ENCODE measurements around the gene CTIF.

CTIF gene

DNA sequence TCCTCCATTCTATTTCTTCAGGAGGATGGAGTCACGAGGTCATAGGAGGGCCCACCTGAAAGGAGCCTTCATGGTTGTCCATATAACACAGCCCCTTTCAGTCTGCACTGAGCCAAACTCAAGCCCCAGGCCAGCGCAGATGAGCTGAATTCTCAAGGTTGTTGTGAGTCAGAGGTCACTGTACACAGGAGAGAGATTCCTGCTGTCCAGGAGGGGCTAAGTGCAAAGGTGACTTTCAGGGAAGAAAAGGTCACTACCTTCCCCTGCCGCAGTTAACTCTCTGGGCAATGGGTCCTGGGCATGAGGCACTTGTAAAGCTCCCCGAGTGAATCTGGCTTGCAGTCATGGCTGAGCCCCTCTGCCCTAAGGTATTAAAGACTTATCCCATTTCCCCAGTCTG is 150.7 kb downstream of the CTIF start:
- no peak for DNase-seq

DNA sequence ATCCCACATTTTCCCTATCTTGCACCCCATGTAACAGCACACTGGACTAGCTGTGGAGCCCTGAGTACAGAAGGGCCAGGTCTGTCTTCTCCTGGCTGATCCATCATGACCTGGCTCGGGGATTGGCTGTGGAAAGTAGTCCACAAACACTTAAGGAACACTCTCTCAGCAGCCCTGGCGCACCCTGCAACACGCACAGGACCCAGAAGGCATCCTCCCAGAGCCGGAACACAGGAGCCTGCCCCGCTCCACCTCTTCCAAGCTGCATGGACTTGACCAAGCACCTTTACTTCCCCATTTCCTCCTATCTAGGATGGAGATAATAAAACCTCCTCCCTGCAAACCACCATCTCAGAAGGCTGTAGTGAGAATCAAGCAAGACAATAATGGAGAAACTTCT is 151.7 kb downstream of the CTIF start:
- no peak for DNase-seq

DNA sequence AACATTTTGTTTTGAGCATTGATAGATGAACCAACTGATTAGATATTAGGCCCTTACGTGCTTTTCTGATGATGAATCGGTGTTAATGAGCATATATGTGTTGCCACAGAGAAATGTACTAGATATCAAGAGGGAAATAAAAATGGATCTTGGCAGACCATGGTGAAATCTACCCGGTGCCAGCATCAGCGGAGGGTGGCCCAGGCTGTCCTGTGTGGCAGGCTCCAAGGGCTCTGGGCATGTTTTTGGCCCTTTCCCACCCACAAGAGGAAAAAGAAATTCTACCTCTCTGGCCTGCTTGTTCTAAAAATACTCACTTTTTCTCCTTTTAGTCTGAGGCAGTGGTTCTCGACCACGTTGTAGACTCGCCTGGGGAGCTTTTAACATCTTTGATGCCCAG is 154.2 kb downstream of the CTIF start:
- DNase-seq: no peak

DNA sequence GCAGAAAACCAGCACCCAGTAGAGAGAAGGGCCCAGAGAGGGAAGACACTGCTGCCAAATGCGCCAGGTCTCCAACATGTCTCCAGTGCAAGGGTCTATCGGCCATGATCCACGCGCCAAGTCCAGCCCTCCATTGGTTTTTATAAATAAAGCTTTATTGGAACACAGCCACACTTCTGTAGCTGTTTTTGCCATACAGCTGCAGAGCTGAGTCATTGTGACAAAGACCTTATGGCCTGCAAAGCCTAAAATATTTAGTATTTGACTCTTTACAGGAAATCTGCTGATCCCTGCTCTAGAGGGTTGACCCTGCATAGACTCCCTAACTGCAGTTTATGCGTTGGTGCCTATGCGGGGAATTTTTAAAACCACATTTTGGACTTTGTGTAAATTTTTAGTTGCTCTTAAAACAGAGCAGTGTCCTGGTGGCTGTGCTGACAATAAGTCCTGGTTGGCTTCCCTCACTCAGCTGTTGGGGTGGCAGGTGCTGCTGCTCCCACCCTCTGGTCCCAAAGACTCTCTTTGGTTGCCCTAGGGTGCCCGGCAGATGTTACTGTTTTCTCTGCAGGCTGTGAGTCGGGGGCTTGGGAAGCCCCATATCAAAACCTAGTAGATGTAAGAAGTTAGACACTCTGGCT is 154.9 kb downstream of the CTIF start:
- DNase-seq: peak; percentile 36

DNA sequence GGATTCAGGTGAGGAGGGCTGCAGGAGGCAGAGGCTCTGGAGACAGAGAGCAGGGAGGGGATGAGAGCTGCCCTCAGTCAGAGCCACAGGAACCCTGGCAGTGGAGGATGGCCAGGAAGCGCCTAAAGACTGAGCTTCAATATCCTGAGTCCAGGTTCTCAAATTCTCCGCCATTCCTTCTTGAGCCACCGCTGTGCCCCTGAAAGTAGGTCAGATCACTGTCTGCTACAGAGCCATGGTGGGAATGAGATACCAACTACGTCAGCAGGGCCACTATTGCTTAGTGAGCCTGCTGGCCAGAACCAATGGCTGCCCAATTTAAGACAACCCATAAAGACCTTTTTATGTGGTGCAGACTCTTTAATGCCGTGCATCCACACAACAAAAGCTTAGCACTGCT is 155.5 kb downstream of the CTIF start:
- DNase-seq: no peak

DNA sequence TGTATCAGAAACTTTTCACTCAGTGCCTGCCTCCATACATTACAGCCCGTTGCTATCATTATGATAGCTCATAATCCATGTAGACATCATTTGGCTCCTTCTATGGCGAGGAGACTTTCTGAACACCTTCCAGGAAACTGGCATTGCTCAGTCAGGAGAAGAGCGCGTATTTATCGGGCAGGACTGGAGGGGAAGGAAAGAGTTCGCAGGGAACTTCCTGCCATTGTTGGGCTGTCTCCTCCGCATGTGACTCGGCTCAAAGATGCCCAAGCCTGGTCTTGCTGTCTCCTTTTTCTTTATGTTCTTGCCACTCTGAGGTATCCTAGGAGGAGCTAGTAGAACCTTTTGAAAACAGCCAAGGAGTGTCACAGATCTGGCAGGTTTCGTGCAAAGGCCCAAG is 156.8 kb downstream of the CTIF start:
- no peak for DNase-seq

DNA sequence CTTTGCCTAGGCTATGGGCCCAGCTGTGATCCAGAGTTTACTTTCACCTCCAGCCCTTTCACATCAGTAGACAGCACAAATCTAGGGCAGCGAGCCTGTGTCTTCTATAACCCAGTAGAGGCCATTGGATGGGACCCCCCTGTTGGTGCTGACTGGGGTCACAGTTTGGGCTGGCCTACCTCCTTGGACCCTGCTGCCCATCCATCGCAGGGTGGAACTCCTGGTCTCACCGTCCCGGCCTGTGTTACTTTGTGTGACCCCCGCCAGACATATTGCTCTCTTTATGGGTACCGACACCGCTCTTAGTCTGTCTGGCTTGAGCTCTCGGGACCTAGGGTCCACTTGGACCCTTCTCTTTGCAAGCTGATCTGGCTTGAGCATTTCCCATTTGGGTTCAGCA is 157.4 kb downstream of the CTIF start:
- DNase-seq: no peak

DNA sequence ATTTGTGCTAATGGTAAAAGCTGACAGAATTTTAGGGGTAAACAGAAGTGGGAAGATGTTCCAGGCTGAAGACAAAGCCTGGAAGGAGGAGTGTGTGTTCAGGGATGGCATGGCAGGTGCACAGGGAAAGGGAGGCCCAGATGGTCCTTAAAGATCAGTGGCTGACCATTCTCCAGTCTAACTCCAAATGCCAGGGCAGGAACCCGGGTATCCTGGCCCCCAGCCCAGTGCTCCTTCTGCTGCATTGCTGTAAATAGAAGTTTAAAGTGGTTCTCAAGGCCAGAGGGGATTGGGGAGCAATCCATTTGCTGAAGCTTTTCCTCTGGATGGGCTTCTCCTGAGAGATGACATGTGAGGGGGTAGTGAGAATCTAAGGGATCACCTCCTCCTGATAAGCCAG is 158.6 kb downstream of the CTIF start:
- no peak for DNase-seq

DNA sequence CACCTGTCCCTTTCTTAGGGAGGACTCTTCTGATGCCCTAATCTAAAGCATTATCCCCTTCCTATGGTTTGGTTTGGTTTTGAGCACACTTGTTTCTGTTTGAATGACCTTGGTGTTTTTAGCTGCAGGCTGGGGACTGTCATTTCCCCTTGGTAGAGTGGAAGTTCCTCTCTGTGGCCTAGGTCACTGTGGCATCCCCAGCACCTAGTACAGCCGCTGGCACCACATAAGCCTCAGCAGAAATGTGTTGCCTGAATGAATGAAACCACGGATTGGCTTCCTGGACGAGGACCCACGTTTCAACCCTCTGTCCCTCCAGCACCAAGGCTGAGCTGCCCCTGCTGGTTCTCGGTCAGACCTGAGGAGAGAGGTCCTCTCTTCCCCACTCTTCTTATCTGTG is 159.9 kb downstream of the CTIF start:
- DNase-seq: no peak

DNA sequence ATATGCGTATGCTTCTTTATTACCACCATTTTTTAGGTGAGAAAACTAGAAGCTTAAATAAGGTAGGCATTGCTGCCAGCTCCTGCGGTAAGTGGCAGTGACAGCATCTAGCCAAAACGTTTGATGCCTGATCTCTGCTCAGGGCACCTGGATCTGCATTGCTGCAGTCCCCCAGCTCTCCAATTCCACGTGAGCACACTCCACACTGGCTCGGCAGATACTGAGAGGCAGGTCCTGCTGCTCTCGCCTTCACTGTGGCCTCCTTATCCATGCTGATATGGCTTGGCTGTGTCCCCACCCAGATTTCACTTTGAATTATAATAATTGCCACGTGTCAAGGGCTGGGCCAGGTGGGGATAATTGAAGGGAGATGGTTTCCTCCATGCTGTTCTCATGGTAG is 160.9 kb downstream of the CTIF start:
- no peak for DNase-seq

DNA sequence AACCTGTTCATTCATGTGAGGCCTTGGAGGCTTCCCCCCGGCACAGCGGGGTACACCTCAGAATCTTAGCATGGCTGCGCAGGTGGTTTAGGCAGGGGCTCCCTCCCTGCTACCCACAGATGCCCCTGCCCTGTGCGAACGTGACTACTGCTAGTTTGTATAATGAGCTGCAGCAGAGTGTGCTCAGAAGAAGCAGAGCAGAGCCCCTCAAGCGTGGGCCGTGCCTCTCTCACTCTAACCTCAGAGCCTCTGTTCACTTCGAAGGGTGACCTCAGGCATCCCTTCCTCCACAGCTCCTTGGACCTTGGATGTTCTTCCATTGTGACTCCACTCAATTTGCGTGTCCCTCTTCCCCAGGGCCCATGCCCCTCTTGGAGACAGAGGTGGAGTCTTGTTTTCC is 161.6 kb downstream of the CTIF start:
- no peak for DNase-seq

DNA sequence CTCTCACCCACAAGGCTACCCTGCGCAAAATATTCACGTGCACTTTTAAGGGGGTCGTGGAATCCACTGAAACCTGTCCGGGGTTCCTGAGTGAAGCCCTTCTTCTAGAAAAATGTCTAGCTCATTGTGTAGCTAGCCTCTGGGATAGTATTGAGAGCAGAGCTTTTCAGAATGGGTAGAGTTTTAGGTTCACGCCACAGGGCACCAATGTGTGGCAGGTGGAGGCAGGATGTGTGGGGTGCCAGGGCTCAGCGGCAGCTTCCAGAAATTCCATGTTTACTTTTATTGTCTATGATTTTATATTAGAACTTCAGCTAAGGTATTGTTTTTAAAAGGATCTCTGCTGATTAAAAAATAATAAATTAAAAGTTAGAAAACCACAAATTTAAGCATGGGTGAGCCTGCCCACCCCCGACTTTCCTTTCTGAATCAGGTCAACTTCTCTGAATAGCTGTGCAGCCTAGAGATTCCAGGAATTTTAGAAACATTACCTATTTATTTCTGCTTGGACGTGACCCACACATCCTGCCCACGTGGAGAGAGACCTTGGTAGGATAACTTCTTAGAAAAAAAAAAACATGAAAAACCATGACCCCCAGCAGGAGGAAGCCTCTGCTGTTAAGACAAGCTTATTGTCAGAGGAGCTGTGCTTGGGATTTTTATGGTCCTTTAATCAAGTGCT is 163.7 kb downstream of the CTIF start:
- no peak for DNase-seq

DNA sequence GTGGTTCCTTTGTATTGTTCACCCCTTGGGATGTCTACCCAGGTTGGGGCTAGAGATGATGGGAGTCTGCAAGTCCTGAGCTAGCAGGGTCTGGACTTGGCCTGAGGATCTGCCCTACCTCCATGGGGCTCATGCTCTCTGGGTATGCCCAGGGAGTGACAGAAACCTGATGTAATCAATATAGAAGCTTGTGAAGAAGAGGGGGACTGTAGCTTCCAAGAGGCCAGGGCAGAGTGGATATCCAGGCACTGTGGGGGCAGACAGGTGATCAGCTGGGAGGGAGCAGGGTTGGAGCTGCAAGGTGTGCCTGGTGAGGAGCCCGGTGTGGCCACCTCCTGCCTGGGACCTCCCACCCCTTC is 164.2 kb downstream of the CTIF start:
- no peak for DNase-seq

DNA sequence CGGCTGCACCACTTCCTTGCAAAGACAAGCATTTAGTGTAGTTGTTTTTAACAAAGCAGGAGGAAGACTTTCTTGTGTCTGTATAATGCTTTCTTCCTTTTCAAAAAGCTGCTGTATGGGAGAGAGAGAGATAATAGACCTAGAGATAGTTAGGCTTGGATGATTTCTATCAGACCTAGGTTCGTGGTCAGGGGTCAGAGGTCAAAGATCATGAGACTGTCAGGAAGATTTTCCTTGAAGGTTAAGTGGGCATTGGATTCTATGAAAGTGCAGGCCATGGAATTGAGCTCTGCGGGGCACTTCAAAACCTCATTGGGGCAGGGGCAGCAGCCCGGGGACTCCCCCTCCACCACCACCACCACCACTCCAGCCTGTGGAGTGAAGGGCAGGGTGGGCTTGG is 164.6 kb downstream of the CTIF start:
- DNase-seq: no peak

DNA sequence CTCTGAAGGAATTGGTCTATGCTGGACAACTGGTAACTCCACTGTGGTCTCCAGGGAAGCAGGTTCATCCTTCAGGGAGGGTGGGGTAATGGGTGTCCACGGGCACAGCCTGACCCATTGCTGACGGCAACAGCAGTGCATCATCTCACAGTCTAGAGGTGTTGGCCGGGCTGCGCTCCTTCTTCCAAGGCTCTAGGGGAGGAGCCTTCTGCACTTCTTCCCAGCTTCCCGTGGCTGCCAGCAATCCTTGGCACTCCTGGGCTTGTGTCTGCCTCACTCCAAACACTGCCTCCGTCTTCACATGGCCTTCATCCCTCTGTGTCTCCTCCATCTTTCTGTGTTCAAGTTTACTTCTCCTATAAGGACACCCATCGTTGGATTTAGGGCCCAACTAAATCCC is 166.2 kb downstream of the CTIF start:
- DNase-seq: no peak

DNA sequence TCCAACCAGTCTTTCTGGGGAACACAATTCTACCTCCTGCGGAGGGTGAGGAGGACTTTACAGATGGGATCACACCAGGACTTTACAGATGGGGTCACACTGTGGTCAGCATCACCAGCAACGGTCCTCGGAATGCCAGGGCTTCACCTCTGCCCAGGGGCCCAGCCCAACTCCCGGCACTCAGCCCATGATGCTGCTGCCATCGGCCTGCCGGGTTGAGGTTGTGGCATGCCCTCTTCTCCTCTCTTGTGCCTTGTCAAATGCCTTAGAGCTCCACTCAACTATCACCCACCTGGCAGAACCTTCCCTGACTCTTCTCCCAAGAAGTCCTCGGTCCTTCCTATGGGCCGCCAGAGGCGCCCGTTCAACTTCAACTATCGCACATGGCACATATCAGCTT is 166.7 kb downstream of the CTIF start:
- no peak for DNase-seq

DNA sequence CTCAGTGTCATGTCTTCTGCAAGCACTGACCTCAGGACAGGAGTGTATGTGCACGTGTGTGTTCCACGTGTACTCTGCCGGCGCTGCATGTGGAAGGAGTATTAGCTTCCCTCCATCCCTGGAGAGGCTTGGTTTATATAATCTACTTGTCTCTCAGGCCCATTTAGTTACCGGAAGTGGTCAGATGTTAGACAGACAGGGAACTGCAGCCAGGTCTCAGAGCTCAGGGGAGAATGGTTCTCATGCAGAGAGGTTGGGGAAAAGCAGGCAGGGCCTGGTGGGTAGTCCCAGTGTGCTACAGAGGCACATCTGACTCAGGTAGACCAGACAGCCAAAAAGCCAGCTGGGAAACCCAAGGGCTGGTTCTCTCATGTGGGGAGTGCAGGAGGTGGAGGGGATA is 167.9 kb downstream of the CTIF start:
- peak; percentile 56 for DNase-seq

DNA sequence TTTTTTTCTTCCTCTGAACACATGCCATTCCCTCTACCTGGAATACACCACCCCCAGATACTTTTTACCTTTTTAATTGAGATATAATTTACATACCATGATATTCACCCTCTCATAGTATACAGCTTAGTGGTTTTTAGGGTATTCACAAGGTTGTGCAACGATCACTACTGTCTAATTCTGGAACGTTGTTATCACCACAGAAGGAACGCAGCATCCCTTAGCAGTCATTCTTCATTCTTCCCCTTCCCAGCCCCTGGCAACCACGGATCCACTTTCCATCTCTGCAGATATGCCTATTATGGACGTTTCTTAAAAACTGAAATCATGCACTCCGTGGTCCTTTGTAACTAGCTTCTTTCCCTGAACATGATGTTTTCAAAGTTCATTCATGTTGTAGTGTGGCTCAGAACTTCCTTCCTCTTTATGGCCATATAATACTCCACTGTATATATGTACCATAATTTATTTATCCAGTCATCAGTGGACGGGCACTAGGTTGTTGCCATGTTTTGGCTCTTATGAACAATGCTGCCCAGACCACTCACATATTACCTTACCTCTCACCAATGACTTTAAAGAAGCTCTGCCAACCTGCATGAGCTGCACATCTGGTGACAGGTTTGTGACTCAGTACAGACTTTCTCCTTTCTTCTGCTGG is 168.9 kb downstream of the CTIF start:
- no peak for DNase-seq

DNA sequence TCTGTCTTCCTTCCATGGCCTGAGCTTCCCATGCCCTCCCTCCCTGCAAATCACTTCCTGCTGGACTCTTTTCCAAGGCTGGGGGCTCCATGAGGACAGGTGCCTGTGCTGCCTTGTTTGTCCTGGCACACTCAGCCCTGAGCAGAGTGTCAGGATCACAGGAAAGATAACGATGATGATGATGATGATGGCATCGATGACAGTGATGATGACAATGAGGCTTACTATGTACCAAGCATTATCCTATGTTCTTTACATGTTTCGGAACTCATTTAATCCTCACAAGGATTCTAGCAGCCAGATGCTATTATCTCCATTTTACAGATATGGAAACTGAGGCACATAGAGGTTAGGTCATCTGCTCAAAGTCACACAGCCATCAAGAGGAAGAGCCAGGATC is 170.0 kb downstream of the CTIF start:
- no peak for DNase-seq

DNA sequence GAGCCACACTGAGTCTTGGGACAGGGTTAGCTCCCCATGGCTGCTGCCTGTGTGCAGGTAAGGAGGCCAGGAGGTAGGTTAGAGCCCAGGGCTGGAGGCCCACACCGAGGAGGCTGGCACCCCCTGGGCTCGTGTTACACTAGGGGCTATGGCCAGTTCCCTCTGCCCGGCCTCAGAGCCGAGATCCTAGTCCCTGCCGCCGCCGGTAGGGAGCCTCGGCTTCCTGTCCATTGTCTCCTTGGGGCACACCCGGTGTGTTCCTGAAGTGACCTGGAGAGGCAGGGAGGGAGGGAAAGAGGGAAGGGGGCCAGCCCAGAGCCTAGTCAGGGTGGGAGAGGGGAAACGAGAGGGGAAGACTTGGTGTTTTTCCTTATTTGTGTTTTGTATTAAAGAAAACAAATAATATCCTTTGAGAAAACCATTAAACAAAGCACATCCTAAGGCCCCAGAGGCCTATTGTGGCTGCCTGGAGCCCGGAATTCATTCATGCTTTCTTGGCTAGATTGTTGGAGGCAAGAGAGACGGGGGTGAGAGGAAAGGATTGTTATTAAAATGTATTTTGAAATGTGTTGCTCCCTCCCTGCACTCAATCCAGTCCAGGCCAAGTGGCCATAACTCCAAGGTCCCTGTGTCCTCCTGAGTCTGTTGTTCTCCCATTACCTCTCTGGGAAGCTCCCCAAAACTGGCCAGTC is 170.7 kb downstream of the CTIF start:
- no peak for DNase-seq

DNA sequence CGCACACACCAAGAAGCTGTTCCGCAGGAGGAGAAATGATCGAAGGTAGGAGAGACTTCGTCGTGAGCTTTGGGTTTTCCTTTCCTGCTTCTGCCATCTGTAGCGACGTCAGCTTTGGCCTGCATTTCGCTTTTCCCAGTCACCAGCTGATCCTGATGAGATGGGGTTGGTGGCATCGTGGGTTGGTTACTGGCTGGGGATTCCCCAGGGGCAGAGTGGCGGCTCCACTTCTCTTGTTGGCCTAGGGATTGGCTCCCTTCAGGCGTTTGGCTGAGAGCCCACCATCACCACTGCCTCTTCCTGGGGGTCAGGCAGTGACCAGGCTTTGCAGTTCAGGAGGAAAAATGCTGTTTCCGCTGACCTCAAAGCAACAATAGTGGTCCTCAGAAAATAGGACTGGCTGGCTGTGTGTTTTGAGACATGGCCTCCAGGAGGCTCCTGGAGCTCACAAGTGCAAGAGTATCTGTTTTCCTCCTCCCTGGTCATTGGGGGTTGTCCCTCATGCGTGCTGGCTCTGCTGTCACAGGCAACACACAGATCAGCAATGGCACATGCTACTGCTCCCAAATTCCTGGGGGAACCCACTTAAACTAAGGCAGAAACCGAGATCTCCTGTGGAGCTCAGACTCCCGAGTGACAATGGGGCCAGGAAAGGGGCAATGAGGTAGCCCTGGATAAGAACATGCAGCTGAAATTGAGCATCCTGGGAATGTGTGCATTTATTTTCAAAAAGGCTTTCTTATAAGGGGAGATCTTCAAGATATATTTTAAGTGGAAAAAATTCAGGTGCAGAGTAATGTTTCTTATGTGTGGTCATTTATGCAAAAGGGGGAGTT is 173.0 kb downstream of the CTIF start:
- peak; percentile 57 for DNase-seq

DNA sequence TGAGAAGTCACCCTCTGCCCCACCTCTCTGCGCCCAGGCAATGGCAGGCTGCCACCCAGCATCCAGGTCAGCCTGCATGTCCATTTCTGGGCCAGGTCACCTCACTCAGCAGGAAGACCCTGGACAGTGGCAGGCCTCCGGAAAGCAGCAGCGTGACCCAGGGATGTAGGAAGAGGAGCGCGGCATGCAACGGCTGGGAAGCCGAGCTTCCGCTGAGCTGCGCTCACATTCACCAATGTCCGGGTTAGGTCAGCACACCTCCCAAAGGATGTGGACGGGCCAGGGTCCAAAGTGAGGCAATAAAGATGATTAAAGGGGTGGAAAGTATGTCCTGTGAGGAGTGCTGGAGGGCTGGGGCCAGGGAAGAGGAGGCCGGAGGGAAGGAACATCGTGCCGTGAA is 174.5 kb downstream of the CTIF start:
- peak; percentile 79 for DNase-seq

DNA sequence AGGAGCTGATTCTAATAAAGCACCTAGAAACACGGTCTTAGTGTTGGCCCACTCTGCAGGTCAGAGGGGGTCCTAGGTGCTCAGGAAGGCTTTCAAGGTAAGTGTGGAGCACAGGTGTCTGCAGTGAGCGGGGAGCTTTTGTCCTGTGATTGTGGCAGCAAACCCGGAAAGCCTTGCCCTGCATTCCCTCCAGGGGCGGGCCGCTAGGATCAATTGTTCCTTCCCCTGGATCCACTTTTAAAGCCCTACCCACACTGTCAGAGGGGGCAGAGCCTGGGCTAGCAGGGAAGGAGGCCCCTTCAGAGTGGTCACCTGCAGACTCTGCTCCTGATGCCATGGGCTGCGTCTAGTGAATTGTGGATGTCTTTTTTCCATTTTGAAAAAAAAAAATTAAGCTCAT is 176.0 kb downstream of the CTIF start:
- DNase-seq: no peak
